Amygdala (tissue), 56 donors: ENCODE results near the gene SELENOM.
"Not testable (repeated sequence)": the region's sequence is repeated elsewhere in the genome, so short reads cannot be mapped to it uniquely, and the experiment has no call there.

Experiments
- DNase-seq, 56 donors: peaks; one replicate each; lab custom pipeline; 2025; lab: John Stamatoyannopoulos, UW

The SELENOM gene

DNA sequence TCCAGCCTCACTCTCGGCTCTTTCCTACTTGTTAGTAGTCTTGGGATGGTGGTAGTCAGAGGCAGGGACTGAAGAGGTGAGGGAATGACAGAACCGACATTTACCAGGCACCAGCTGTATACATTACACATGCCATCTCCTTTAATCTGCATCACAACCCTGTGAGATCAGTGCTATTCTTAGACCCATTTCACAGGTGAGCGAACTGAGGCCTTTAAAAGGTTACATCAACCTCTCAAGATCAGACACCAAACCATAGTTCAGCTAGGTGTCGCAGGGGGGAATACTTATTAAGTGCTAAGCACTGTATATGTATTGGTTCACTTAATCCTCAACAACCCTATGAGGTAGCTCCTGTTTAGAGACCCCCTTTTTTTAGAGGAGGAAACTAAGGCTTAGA, 27.3 kb upstream of the SELENOM start:
- DNase-seq = no peak

DNA sequence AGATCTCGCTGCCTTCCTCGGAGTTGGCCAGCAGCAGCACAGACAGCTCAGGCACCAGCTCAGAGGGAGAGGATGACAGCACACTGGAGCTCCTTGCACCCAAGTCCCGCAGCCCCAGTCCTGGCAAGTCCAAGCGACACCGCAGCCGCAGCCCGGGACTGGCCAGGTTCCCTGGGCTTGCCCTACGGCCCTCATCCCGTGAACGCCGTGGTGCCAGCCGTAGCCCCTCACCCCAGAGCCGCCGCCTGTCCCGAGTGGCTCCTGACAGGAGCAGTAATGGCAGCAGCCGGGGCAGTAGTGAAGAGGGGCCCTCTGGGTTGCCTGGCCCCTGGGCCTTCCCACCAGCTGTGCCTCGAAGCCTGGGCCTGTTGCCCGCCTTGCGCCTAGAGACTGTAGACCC, 26.5 kb upstream of the SELENOM start:
- no peak for DNase-seq

DNA sequence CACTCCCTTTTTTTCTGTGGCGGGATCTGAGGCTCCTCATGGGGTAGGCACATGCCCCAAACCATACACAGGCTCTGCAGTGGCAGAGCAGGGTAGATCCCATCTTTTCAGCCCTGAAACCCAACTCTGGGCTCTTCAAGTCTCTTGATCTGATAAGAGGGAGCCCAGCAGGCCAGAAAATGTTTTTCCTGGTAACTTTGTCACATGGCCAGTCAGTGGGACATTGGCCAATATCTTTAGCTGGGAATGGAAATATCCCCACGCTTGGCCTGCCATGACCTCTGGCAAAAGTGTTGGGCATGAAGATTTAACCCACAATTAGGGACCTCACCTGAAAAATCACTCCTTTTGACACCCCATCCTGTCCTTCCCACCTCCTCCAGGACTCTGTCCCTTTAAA, 23.5 kb upstream of the SELENOM start:
- DNase-seq = no peak

DNA sequence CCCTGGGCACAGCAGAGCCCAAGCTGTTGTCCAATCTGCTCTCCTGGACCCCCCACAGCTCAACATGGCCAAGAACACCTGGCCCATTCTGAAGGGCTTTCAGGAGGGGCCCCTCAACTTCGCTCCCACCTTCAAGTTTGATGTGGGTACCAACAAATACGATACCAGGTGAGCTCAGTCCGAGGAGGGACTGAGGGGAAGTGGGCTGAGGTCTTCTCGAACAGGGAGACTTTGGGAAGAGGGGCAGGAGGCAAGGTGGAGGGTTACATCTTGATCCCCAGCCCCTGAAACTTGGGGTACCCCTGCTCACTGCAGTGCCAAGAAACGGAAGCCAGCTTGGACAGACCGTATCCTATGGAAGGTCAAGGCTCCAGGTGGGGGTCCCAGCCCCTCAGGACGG, 20.8 kb upstream of the SELENOM start:
- DNase-seq = no peak

DNA sequence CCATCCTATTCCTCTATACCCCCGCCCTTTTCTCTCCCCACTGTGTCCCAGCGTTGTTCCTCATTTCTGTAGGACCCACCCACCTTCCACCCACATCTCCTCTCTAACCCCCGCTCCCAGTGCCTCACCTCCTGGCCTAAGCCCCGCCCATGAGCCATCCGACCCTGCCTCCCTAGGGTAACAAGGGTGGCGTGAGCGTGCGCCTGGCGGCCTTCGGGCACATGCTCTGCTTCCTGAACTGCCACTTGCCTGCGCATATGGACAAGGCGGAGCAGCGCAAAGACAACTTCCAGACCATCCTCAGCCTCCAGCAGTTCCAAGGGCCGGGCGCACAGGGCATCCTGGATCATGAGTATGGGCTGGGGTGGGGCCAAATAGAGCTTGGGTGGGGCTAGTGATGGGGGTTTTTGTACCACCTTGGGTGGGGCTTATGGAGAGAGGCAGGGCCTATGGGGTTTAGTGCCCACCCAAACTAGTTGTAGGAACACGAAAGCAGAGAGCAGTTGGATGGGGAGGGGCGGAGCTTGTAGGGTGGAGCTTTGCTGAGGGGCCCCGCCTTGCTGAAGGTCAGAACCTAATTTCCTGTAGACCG, 19.9 kb upstream of the SELENOM start:
- DNase-seq = no peak

DNA sequence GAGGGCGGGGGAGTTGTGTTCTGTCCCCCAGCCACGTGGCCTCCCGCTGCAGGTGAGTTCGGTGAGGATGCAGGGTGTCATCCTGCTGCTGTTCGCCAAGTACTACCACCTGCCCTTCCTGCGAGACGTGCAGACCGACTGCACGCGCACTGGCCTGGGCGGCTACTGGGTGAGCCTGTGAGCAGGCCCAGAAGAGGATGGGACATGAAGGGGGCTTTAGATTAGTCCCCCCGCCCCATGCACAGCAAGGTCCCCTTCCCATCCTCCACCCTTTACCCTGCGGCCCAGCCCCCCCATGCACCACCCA, 19.5 kb upstream of the SELENOM start:
- DNase-seq = no peak

DNA sequence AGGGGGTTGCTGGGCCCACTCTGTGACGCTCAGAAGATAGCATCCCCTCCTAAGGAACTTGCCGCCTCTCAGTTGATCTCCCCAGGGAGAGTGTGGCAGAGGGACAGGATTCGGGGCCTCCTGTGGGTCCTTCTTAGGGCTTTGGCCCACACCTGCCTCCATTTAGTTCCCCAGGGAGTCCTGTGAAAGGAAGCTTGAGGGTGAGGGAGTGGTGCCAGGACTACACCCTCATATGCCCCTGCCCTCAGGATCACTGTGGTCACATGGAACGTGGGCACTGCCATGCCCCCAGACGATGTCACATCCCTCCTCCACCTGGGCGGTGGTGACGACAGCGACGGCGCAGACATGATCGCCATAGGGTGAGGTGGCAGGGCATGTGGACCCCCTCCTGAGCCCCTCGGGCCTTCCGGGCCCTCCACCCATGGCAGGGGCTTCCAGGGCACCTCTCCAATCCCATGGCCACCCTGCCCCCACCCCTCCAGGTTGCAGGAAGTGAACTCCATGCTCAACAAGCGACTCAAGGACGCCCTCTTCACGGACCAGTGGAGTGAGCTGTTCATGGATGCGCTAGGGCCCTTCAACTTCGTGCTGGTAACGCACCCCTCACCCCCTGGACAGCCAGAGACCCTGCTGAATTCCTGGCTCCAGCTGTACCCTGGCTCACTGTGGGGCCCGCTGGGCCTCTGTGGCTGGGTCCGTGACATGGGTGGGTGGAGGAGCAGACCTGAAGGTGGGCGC, 18.9 kb upstream of the SELENOM start:
- no peak for DNase-seq

DNA sequence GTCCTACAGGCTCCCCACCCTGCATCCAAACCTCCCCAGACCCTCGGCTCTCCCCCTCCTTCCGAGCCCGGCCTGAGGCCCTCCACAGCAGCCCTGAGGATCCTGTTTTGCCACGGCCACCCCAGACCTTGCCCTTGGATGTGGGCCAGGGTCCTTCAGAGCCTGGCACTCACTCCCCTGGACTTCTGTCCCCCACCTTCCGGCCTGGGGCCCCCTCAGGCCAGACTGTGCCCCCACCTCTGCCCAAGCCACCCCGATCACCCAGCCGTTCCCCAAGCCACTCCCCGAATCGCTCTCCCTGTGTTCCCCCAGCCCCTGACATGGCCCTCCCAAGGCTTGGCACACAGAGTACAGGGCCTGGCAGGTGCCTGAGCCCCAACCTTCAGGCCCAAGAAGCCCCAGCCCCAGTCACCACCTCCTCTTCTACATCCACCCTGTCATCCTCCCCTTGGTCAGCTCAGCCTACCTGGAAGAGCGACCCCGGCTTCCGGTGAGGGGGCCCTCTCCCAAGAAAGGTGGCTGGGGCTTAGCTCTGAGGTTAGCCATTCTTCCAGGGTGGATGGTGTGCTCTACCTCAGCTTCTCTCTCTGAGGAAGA, 18.3 kb upstream of the SELENOM start:
- no peak for DNase-seq

DNA sequence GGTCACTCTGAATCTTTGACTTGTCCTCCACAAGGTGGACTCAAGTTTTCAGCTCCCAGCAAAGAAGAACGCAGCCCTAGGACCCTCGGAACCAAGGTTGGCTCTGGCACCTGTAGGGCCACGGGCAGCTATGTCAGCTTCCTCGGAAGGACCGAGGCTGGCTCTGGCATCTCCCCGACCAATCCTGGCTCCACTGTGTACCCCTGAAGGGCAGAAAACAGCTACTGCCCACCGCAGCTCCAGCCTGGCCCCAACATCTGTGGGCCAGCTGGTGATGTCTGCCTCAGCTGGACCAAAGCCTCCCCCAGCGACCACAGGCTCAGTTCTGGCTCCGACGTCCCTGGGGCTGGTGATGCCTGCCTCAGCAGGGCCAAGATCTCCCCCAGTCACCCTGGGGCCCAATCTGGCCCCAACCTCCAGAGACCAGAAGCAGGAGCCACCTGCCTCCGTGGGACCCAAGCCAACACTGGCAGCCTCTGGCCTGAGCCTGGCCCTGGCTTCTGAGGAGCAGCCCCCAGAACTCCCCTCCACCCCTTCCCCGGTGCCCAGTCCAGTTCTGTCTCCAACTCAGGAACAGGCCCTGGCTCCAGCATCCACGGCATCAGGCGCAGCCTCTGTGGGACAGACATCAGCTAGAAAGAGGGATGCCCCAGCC, 17.6 kb upstream of the SELENOM start:
- DNase-seq = no peak

DNA sequence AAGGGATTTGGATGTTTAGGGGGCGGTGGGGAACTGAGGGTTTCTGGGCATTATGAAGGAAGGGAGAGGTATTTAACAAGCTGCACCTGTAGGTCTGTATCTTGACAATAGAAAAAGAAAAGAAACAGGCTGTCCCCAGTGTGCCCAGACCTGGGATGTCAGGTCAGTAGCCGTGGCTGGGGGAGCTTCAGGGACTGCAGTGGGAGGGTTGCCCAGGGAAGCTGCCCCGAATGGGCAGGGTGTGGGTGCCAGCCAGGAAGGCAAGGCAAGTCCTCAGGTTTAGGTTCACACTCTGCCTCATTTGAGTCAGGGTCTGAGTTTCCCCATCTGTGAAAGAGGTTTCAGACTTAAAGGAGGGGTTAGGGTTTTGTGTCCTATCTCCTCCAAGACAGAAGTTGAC, 16.9 kb upstream of the SELENOM start:
- no peak for DNase-seq

DNA sequence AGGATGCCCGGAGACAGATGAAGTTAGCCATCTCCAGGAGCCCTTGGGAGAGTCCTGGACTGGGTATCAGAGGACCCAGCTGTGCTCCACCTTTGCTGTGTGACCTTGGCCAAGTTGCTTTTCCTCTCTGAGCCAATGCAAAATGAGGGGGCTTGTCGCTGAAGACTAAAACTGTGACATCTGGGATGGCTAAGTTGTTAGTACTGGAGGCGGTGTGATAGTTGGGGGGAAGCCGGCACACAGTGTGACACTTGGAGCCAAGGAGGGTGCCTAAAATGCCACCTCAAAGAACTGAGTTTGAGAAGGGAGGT, 15.9 kb upstream of the SELENOM start:
- no peak for DNase-seq

DNA sequence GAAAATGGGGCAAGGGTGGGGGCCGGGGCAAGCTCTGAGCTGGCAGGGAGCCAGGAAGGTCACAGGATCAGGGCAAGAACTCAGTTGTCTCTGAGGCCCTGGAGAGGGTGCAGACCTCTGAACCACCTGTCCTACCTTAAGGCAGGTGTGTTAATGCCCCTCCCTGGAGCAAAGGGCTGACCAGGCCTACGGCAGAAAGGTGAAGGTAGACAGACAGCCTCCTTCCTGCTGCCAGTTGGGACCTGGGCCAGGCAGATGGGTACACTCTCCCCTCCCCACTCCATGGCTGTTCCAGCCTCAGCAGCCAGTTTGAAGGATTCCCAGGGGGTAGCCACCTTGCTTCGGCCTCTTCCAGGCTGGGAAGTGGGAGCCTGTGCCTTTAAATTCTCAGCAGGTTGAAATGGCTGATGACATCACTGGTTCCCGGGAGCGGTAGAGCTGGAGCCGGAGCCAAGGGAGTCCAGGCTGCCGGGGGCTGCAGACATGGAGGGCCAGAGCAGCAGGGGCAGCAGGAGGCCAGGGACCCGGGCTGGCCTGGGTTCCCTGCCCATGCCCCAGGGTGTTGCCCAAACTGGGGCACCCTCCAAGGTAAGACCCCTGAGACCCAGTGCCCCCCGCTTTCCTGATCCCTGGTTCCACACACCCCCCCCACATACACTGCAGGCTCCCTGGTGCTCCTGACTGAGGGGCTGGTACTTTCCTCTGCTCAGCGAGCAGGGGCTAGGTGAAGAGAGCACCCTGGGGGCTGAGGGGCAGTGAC, 15.3 kb upstream of the SELENOM start, which contains the start of gene INPP5J:
TSS of gene INPP5J (plus strand) at position 435 of the 760 bp plus-strand sequence. CDS start at position 484, 49 bp downstream.
- DNase-seq = peak in 28 of 56 donors; percentile 12 to 55 (median 29)

DNA sequence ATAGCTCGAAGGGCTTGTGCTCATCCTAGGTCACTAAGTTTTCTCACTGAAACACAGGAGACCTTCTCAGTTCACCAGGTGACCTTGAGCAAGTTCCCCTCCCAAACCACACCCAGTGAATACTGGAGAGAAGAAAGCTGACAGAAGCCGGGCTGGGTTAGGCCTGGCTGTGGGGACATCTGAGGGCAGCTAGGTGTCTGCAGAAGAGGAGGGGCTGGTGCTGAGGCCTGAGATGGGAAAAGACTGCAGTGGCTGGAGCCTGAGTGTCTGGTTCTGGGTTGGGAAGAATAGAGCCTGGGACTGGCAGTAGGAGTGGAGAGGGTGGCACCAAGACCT, 14.8 kb upstream of the SELENOM start:
- DNase-seq = no peak

DNA sequence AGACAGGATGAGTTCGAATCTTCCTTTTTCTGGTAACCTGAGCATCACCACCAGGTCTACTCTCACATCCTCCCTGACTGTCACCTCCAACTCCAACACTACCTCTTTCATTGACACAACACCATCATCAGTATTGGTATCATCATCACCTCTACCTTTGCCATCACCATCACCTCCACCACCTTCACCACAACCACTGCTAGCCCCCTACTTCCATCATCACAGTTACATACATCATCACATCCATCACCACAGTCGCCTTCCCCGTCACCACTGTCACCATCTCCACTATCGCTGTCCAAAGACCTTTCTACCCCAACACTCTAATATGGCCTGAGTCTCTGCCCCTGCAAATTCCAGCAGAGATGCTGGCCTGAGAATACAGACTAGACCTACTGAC, 14.0 kb upstream of the SELENOM start:
- DNase-seq = no peak

DNA sequence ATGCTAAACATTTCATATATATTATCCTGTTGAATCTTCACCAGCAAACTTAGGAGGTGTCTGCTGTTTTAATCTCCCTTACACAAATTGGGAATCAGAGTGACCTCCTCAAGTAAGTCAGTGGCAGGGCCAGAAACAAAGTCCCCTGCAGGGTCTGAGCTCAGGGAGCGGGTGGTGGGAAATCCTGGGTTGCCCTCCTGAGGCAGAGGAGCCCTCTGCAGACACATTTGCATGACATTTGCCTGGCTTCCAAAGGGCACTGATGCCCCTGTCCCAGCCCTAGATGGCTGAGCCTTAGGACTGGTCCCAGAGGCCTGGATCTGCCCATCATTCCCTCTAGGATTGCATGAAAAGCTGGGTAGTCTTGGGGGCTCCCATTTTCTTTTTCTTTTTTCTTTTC, 13.3 kb upstream of the SELENOM start:
- no peak for DNase-seq

DNA sequence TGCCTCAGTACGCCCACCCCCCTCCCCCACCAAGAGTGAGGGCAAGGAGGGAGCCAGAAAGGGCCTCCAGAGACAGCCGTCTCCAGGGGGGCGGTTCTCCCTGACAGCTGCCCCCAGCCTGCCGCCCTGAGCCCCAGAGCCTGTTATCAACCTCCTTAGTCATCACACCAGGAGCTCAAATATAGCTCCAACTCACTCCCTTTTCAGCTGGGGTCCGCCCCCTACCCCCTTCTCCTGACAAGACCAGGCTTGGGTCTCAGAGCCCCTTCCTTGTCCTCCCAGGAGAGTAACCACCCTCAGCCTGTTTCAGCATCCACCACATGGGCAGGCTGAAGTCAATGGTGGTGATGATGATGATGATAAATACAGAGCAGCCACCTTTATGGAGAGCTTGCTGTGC, 12.9 kb upstream of the SELENOM start:
- DNase-seq = no peak

DNA sequence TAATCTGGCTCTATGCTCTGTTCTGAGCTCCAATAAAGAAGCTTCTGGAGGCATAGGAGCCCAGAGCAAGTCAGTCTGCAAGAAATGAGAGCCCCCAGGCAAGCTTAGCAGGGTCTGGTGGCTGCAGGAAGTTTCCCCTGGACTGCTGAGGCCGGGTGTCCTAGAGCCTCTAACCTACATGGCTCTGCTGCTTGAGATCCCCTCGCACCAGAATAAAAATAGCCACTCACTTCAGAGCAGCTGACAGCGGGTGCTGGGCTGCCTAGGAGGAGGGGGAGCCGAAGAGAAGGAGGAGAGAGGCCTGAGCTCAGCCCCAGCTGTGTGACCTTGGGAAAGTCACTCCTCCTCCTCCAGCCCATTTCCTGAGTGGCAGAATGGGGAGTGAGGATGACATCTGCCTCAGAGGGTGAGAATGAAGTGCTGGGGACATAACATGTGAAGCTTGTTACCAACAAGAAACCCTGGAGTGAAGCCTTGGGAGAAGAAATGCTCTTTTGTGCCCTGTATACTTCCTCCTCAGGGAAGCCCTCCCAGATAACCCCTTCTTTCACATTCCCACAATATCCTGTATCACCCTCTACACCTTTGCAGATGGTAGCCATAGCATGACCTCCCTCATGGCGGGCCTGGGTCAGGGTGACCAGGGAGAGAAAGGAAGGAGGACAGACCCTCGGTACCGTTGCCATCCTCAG, 11.8 kb upstream of the SELENOM start:
- no peak for DNase-seq

DNA sequence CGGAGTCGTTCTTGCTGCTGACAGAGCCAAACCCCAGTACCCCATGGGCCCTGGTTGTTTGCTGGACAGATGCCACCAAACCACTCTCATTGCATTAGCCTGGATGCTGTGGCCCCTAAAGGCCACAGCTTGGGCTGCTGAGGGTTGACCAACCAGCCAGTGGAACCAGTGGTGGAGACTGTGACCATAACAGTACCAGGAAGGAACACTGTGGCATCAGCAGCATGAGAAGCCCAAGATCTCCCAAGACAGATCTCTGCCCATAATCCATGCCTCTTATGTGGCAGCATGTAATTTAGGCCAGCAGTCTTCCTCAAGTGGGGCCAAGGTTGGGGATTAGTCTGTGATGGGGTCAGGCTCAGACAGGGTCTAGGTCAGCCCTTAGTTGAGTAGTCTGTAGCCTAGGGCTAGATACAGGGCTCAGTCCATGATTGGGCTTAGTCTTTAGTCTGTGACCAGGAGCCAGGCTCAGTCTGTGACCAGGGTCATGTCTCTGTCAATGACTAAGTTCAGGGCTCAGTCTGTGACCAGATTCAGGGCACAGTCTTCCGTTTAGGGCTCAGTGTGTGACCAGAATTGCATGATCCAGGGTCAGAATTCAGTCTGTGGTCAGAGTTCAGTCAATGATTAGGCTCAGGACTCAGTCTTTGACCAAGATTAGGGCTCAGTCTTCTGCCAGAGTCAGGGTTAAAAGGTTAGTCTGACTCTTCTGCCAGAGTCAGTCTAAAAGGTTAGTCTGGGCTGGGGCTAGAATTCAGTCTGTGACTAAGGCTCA, 10.9 kb upstream of the SELENOM start:
- no peak for DNase-seq

DNA sequence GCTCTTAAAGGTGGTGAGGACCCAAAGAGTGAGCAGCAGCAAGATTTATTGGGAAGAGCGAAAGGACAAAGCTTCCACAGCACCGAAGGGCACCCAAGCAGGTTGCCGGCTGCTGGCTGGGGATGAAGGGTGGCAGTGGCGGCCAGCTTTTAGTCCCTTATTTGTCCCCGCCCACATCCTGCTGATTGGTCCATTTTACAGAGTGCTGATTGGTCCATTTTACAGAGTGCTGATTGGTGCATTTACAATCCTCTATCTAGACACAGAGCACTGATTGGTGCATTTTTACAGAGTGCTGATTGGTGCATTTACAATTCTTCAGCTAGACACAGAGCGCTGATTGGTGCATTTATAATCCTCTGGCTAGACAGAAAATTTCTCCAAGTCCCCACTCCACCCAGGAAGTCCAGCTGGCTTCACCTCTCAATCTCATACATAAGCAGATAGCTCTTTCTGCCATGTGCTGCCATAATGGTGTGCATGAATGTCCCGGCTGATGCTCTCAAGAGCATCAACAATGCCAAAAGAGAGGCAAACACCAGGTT, 5.3 kb upstream of the SELENOM start:
- not testable (repeated sequence) for DNase-seq

DNA sequence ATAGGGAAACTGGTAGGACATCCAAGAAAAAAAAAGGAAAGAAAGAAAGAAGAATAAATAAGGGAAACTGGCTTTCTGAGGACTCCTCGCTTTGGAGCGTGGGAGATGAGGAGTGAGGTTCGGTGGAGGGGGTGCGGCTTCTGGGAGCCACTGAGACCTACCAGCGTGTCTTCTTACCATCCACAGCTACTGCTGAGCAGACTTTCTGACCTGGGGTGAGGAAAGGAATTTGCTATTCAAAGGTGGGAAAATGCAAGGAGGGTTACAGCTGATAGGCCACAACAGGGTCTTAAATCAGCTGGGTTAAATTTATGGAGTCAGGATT, 488 bp upstream of the SELENOM start:
- DNase-seq = no peak
